Measurements from ENCODE around the gene TRIM67. TPM values are rescaled to one million over a fixed set of nuclear protein-coding genes. Genes with fewer than 3 reads are reported as not detected.

The TRIM67 gene
- total and polyA plus RNA-seq, 9 of the 15 experiments (the other 6 are each of a cell fraction or from before 2014, with no cell fraction given) = 0.04 to 0.60 (median 0.31) TPM

GRCh38 chr1:231240883-231241735 lies 79.3 kb downstream of the TRIM67 start, which contains the start of gene GNPAT (continued):
- TF ChIP-seq ZBTB40 (IDR thresholded peaks at IDR 0.05) (peak; percentile 36), ZBTB40 (CRISPR knock-in tag; IDR thresholded peaks at IDR 0.05) (no peak), MBD1 (CRISPR knock-in tag; IDR thresholded peaks at IDR 0.05) (no peak), BRD9 (IDR thresholded peaks at IDR 0.05; ENCODE audit: low read depth, partially characterized antibody) (no peak), CREB1 (IDR thresholded peaks at IDR 0.05) (no peak), CREB1 (CRISPR knock-in tag; IDR thresholded peaks at IDR 0.05) (no peak), ZBTB12 (CRISPR knock-in tag; IDR thresholded peaks at IDR 0.05) (no peak), SMARCC2 (IDR thresholded peaks at IDR 0.05; ENCODE audit: low read depth) (no peak), FOXO4 (CRISPR knock-in tag; IDR thresholded peaks at IDR 0.05) (no peak), EWSR1 (IDR thresholded peaks at IDR 0.05; ENCODE audit: borderline replicate concordance, low read depth, partially characterized antibody) (no peak), PML (IDR thresholded peaks at IDR 0.05; ENCODE audit: low read length) (peak; percentile 87)

Data from K562 (cell line).